H1 (cell line): ENCODE measurements around the gene ENPP7. TPM values are rescaled to one million over a fixed set of nuclear protein-coding genes. Genes with fewer than 3 reads are reported as not detected.

Experiments used
- CTCF ChIA-PET: fragments of 300-600 bp; sonication (Branson Sonifier 250); formaldehyde crosslinking; loops from one replicate; lab custom pipeline; 2021; ENCODE audit not compliant: partially characterized antibody; lab: Charles Lee
- POLR2A ChIA-PET: fragments of 300-600 bp; sonication (Branson Sonifier 250); formaldehyde crosslinking; loops from one replicate; lab custom pipeline; 2021; ENCODE audit warnings: inconsistent platforms; ENCODE audit not compliant: partially characterized antibody; lab: Charles Lee
- DNase-seq, 2 experiments: peaks; one replicate each; pipeline versions ENCODE4 v3.0.0 to v3.0.0-alpha.2; 2010 to 2022; ENCODE audit warnings: low spot score in 2 of 2, low read depth in 1 of 2, mixed read lengths in 1 of 2
- FAIRE-seq: peaks from 2 replicates; lab custom pipeline; 2011; peaks lifted over from hg19 to GRCh38; lab: Jason Lieb, UNC
- H2AFZ ChIP-seq: 2 replicates; pipeline ENCODE4 v1.8.1; 2012; ENCODE audit warnings: low read length, inconsistent platforms
- H2AK5ac ChIP-seq: 2 replicates; pipeline ENCODE4 v1.6.1; 2013; ENCODE audit warnings: low read depth, low read length
- H2BK120ac ChIP-seq: replicated peaks from 2 replicates; pipeline ENCODE3; 2013; ENCODE audit warnings: low read depth, low read length, inconsistent platforms
- H2BK12ac ChIP-seq: 2 replicates; pipeline ENCODE4 v1.6.1; 2013; ENCODE audit warnings: low read depth, low read length
- H2BK15ac ChIP-seq: 2 replicates; pipeline ENCODE4 v1.6.1; 2013; ENCODE audit warnings: low read length
- H2BK20ac ChIP-seq: 2 replicates; pipeline ENCODE4 v1.6.1; 2013; ENCODE audit warnings: low read length
- H2BK5ac ChIP-seq: 2 replicates; pipeline ENCODE4 v1.6.1; 2013; ENCODE audit warnings: low read depth, low read length
- H3K14ac ChIP-seq: 2 replicates; pipeline ENCODE4 v1.6.1; 2013; ENCODE audit warnings: inconsistent platforms; ENCODE audit not compliant: insufficient read length
- H3K18ac ChIP-seq: 2 replicates; pipeline ENCODE4 v1.6.1; 2013; ENCODE audit warnings: low read length; ENCODE audit errors: extremely low read depth
- H3K23ac ChIP-seq: 2 replicates; pipeline ENCODE4 v1.6.1; 2013; ENCODE audit warnings: inconsistent platforms; ENCODE audit not compliant: insufficient read length
- H3K23me2 ChIP-seq: 2 replicates; pipeline ENCODE4 v1.6.1; 2013; ENCODE audit warnings: low read depth, low read length
- H3K27ac ChIP-seq: 2 replicates; pipeline ENCODE4 v1.6.1; 2011; ENCODE audit warnings: low read depth, low read length, inconsistent platforms
- H3K27me3 ChIP-seq, 4 experiments: replicated peaks in 1 of 4; 1 replicate in 1 of 4; 2 replicates in 3 of 4; pipeline versions ENCODE4 v1.6.1 to v1.8.1; 2011 to 2013; ENCODE audit warnings: low read length in 3 of 4, mild to moderate bottlenecking in 3 of 4, inconsistent platforms in 2 of 4, mixed read lengths in 2 of 4, moderate library complexity in 1 of 4; ENCODE audit not compliant: control insufficient read depth in 3 of 4, insufficient read depth in 3 of 4; ENCODE audit errors: extremely low read depth in 1 of 4
- H3K36me3 ChIP-seq, 4 experiments: 2 replicates each; pipeline versions ENCODE4 v1.6.1 to v1.8.1; 2011 to 2013; ENCODE audit warnings: mild to moderate bottlenecking in 4 of 4, low read length in 3 of 4, moderate library complexity in 2 of 4, control low read depth in 1 of 4, inconsistent platforms in 1 of 4; ENCODE audit not compliant: insufficient read depth in 4 of 4, control insufficient read depth in 2 of 4
- H3K4ac ChIP-seq: replicated peaks from 2 replicates; pipeline ENCODE3; 2013; ENCODE audit warnings: low read length, low read depth, mixed read lengths, inconsistent platforms; ENCODE audit not compliant: insufficient read length
- H3K4me1 ChIP-seq, 4 experiments: replicated peaks in 1 of 4; 1 replicate in 1 of 4; 2 replicates in 3 of 4; pipeline versions ENCODE4 v1.6.1 to v1.8.1; 2011 to 2013; ENCODE audit warnings: low read length in 3 of 4, inconsistent platforms in 2 of 4, mixed read lengths in 1 of 4; ENCODE audit not compliant: insufficient read depth in 4 of 4, control insufficient read depth in 3 of 4
- H3K4me2 ChIP-seq, 2 experiments: 2 replicates each; pipeline versions ENCODE4 v1.6.1 to v1.8.1; 2011 to 2013; ENCODE audit warnings: low read depth in 2 of 2, low read length in 2 of 2, control low read depth in 1 of 2, inconsistent platforms in 1 of 2, mild to moderate bottlenecking in 1 of 2; ENCODE audit not compliant: insufficient read depth in 1 of 2
- H3K4me3 ChIP-seq, 4 experiments: fragments of 200-600, 300-600 bp in 1 of 4; sonication (generic), shearing (Covaris generic), sonication (Bioruptor Twin) in 1 of 4; 2 replicates each; pipeline versions ENCODE4 v1.5.1 to v1.8.1; 2011 to 2016; ENCODE audit warnings: low read length in 4 of 4, low read depth in 3 of 4, control low read depth in 2 of 4, inconsistent platforms in 2 of 4, mild to moderate bottlenecking in 2 of 4, mixed read lengths in 1 of 4, moderate library complexity in 1 of 4; ENCODE audit not compliant: insufficient read depth in 2 of 4; ENCODE audit errors: extremely low read depth in 1 of 4
- H3K56ac ChIP-seq: replicated peaks from 2 replicates; pipeline ENCODE3; 2013; ENCODE audit warnings: low read depth, mild to moderate bottlenecking, mixed read lengths, low read length, inconsistent platforms; ENCODE audit not compliant: insufficient read length
- H3K79me1 ChIP-seq: 2 replicates; pipeline ENCODE4 v1.6.1; 2013; ENCODE audit warnings: low read depth, low read length, control low read depth
- H3K79me2 ChIP-seq, 2 experiments: 2 replicates each; pipeline versions ENCODE4 v1.6.1 to v1.8.1; 2012 to 2013; ENCODE audit warnings: low read length in 2 of 2, mild to moderate bottlenecking in 2 of 2, inconsistent platforms in 1 of 2; ENCODE audit not compliant: insufficient read depth in 2 of 2, control insufficient read depth in 1 of 2
- H3K9ac ChIP-seq, 4 experiments: replicated peaks in 1 of 4; 1 replicate in 1 of 4; 2 replicates in 3 of 4; pipeline versions ENCODE4 v1.6.1 to v1.8.1; 2011 to 2013; ENCODE audit warnings: low read depth in 3 of 4, low read length in 3 of 4, control low read depth in 2 of 4, mild to moderate bottlenecking in 2 of 4, moderate library complexity in 2 of 4, inconsistent platforms in 1 of 4; ENCODE audit errors: extremely low read depth in 1 of 4
- H3K9me3 ChIP-seq, 2 experiments: 2 replicates each; pipeline versions ENCODE4 v1.6.1 to v1.8.1; 2012 to 2013; ENCODE audit warnings: mild to moderate bottlenecking in 2 of 2, moderate library complexity in 2 of 2, control low read depth in 1 of 2, inconsistent platforms in 1 of 2, low read depth in 1 of 2, low read length in 1 of 2, mixed read lengths in 1 of 2; ENCODE audit not compliant: insufficient read depth in 2 of 2
- H4K20me1 ChIP-seq, 2 experiments: replicated peaks in 1 of 2; 2 replicates each; pipeline versions ENCODE3 to v1.8.1; 2011 to 2013; ENCODE audit warnings: inconsistent platforms in 2 of 2, low read length in 2 of 2, mild to moderate bottlenecking in 1 of 2; ENCODE audit not compliant: insufficient read depth in 2 of 2, control insufficient read depth in 1 of 2
- H4K5ac ChIP-seq: 2 replicates; pipeline ENCODE4 v1.6.1; 2013; ENCODE audit warnings: low read length, low read depth, mixed read lengths, inconsistent platforms; ENCODE audit not compliant: insufficient read length
- H4K8ac ChIP-seq: 2 replicates; pipeline ENCODE4 v1.8.0; 2013; ENCODE audit warnings: mild to moderate bottlenecking, moderate library complexity, low read length, inconsistent platforms; ENCODE audit not compliant: insufficient read depth; ENCODE audit errors: extremely low read depth
- H4K91ac ChIP-seq: replicated peaks from 2 replicates; pipeline ENCODE3; 2013; ENCODE audit warnings: low read length, mixed read lengths, inconsistent platforms; ENCODE audit not compliant: insufficient read length
- BCL11A ChIP-seq, 2 experiments: IDR thresholded peaks; one replicate each; pipeline ENCODE4 v1.6.1; 2011; ENCODE audit warnings: low read depth in 2 of 2, low read length in 2 of 2, mild to moderate bottlenecking in 2 of 2
- CEBPB ChIP-seq: IDR thresholded peaks from 2 replicates; pipeline ENCODE4 v1.6.1; 2012; ENCODE audit warnings: low read depth, low read length
- E2F6 ChIP-seq: IDR thresholded peaks from 2 replicates; pipeline ENCODE4 v1.6.1; 2012; ENCODE audit warnings: inconsistent platforms
- SIN3A ChIP-seq, 2 experiments: IDR thresholded peaks in 1 of 2; conservative IDR thresholded peaks in 1 of 2; 2 replicates each; pipeline ENCODE4 v1.6.1; 2011 to 2012; ENCODE audit warnings: low read length in 2 of 2, improper control_type of control experiment in 1 of 2, low read depth in 1 of 2, mild to moderate bottlenecking in 1 of 2
- TAF1 ChIP-seq: IDR thresholded peaks from 2 replicates; pipeline ENCODE4 v1.6.1; 2011; ENCODE audit warnings: mild to moderate bottlenecking, low read depth, low read length
- USF2 ChIP-seq: IDR thresholded peaks from 2 replicates; pipeline ENCODE4 v1.6.1; 2011; ENCODE audit warnings: low read length, improper control_type of control experiment
- ZNF274 ChIP-seq: IDR thresholded peaks from 2 replicates; pipeline ENCODE4 v1.7.0; 2012; ENCODE audit warnings: low read length, borderline replicate concordance; ENCODE audit errors: extremely low read depth
- WGBS, 2 experiments: shearing (Covaris generic) in 1 of 2; methylation state at CpG; one replicate each; pipeline versions ENCODE4 v1.1.6 to v1.1.7; 2013 to 2015; ENCODE audit warnings: low lambda C conversion rate in 2 of 2, mixed read lengths in 2 of 2, inconsistent platforms in 1 of 2, low coverage in 1 of 2, missing lambda C conversion rate in 1 of 2; ENCODE audit not compliant: insufficient replicate concordance in 2 of 2, insufficient coverage in 1 of 2, insufficient read length in 1 of 2; ENCODE audit errors: extremely low coverage in 1 of 2, missing lambda C conversion rate in 1 of 2; 5-methylcytosine and 5-hydroxymethylcytosine counted together
- polyA plus RNA-seq, 7 experiments: library from polyadenylated mRNA; depleted of rRNA in 3 of 7; stranded (reverse) in 5 of 7; unstranded in 2 of 7; fragments of >200 nt in 5 of 7; fragments of 200-250 nt in 2 of 7; gene quantifications; 1 replicate in 5 of 7; 2 replicates in 1 of 7; 4 replicates in 1 of 7; pipeline versions ENCODE4 v1.2.1 to v1.2.3, GENCODE V29; 2011 to 2013; ENCODE audit warnings: missing spikeins in 2 of 7, mixed read lengths in 2 of 7
- total RNA-seq: library from RNA; stranded (reverse); fragmentation: NEBNext Ultra II Directional; extraction: Animal tissue kit (Norgen Biotek cat#: 25700); gene quantifications from 2 replicates; pipeline ENCODE4 v1.2.1, GENCODE V29; 2021

Gene ENPP7
- total and polyA plus RNA-seq, 2 of the 8 experiments (the other 6 are each of a cell fraction or from before 2014, with no cell fraction given): not detected

- no peak overlapping the region for H2AFZ ChIP-seq
- H4K8ac ChIP-seq: no peak overlapping the region
- no peak overlapping the region for H2BK15ac ChIP-seq
- no peak for FAIRE-seq
- no peak overlapping the region for H2BK20ac ChIP-seq
- CTCF ChIA-PET: interaction anchor here (0.6 to 1.3 kb wide), 6 partner anchors 27 to 445 kb away, joined by 3 to 6 read pairs (median 4); no protein-coding TSS in a partner anchor
- H3K79me1 ChIP-seq: no peaks in the 10 kb centered on the region
- peaks cover 19 to 39% (median 34%) of the 10 kb centered on the region in 4 experiments for H3K27me3 ChIP-seq
- no peaks in the 10 kb centered on the region for H3K79me2 ChIP-seq
- H3K9me3 ChIP-seq: no peaks in the 10 kb centered on the region
- H3K4me3 ChIP-seq: no peak overlapping the region
- no peak overlapping the region for H3K23ac ChIP-seq
- H3K23me2 ChIP-seq: peaks cover 11% of the 10 kb centered on the region; the same call in 1 of the 2 replicates
- no peak overlapping the region for H3K27ac ChIP-seq
- H3K4me2 ChIP-seq: no peak overlapping the region
- no peak overlapping the region for H4K5ac ChIP-seq
- H4K91ac ChIP-seq: no peak overlapping the region
- peaks cover 0 to 11% of the 10 kb centered on the region in 2 experiments for H4K20me1 ChIP-seq
- peaks cover 4 to 24% (median 15%) of the 10 kb centered on the region in 4 experiments for H3K4me1 ChIP-seq
- 0 out of 8 replicates have a peak, but pooled peaks cover 0 to 2% (median 0%) of the 10 kb centered on the region in 4 experiments for H3K36me3 ChIP-seq
- H3K14ac ChIP-seq: no peak overlapping the region
- no peak overlapping the region for H2BK12ac ChIP-seq
- no peak overlapping the region for H2AK5ac ChIP-seq
- 53% methylated on average over 3 of the region's 3 CpGs; no CpG with 5 or more reads in 1 of the 2 experiments for WGBS, 2 experiments
- H3K4ac ChIP-seq: no peak overlapping the region
- H3K18ac ChIP-seq: no peak overlapping the region
- DNase-seq: no peak
- no peak overlapping the region for H2BK5ac ChIP-seq
- no peak overlapping the region for H3K56ac ChIP-seq
- POLR2A ChIA-PET: interaction anchor here (0.7 to 2.7 kb wide), 5 partner anchors 9 to 37 kb away, joined by 3 to 7 read pairs (median 3); no protein-coding TSS in a partner anchor
- no peak overlapping the region for H2BK120ac ChIP-seq
- H3K9ac ChIP-seq: no peak overlapping the region
- no peak for TF ChIP-seq CEBPB
- TF ChIP-seq TAF1: no peak
- TF ChIP-seq BCL11A (IDR thresholded peaks at IDR 0.05; ENCODE audit: low read depth in 2 of 2, low read length in 2 of 2): no peak
- no peak for TF ChIP-seq ZNF274
- no peak for TF ChIP-seq E2F6
- TF ChIP-seq SIN3A (conservative IDR thresholded peaks at IDR 0.05 in 1 of 2, IDR thresholded peaks at IDR 0.05 in 1 of 2; ENCODE audit: low read depth in 1 of 2, low read length in 2 of 2): no peak
- TF ChIP-seq USF2: no peak
Measured at GRCh38 chr17:79749958-79750357, 19.2 kb downstream of the ENPP7 start.
